HFF-Myc (cell line): ENCODE data around the gene THPO.

Experiments
- DNase-seq: peaks from one replicate; pipeline ENCODE4 v3.0.0-alpha.2; 2011; ENCODE audit warnings: low read depth; ENCODE audit errors: extremely low read depth
- H3K4me3 ChIP-seq: replicated peaks from 2 replicates; pipeline ENCODE4 v1.5.1; 2011; ENCODE audit warnings: low read depth, mild to moderate bottlenecking, control low read depth, low read length
- CTCF ChIP-seq: IDR thresholded peaks from 2 replicates; pipeline ENCODE4 v1.5.1; 2012; ENCODE audit warnings: mild to moderate bottlenecking, low read depth, low read length, control low read depth; ENCODE audit errors: missing control alignments

THPO gene

GRCh38 chr3:184323696-184324095, 54.3 kb downstream of the THPO start:
- no peak overlapping the region for H3K4me3 ChIP-seq
- no peak for DNase-seq
- TF ChIP-seq CTCF: no peak

- DNase-seq: no peak
- no peak for TF ChIP-seq CTCF
- no peak overlapping the region for H3K4me3 ChIP-seq
Observed at GRCh38 chr3:184322731-184323487, 55.1 kb downstream of the THPO start.
